SH-SY5Y (cell line): ENCODE results near the gene OR52B6.

Experiments
- GATA2 ChIP-seq: IDR thresholded peaks from 2 replicates; pipeline ENCODE4 v1.6.1; 2011; ENCODE audit warnings: mild to moderate bottlenecking, low read depth, low read length
- GATA3 ChIP-seq: IDR thresholded peaks from 2 replicates; pipeline ENCODE4 v1.6.1; 2011; ENCODE audit warnings: low read depth, mild to moderate bottlenecking, low read length, moderate library complexity

Gene OR52B6

GRCh38 chr11:5620651-5621521 lies 40.2 kb downstream of the OR52B6 start:
- TF ChIP-seq GATA2 (no peak), GATA3 (no peak)

GRCh38 chr11:5621580-5621979 lies 40.9 kb downstream of the OR52B6 start:
- TF ChIP-seq GATA2 (no peak), GATA3 (no peak)

- no peak for TF ChIP-seq GATA3
- TF ChIP-seq GATA2 = no peak
These were observed 42.1 kb downstream of the OR52B6 start for GRCh38 chr11:5622802-5623201.

DNA sequence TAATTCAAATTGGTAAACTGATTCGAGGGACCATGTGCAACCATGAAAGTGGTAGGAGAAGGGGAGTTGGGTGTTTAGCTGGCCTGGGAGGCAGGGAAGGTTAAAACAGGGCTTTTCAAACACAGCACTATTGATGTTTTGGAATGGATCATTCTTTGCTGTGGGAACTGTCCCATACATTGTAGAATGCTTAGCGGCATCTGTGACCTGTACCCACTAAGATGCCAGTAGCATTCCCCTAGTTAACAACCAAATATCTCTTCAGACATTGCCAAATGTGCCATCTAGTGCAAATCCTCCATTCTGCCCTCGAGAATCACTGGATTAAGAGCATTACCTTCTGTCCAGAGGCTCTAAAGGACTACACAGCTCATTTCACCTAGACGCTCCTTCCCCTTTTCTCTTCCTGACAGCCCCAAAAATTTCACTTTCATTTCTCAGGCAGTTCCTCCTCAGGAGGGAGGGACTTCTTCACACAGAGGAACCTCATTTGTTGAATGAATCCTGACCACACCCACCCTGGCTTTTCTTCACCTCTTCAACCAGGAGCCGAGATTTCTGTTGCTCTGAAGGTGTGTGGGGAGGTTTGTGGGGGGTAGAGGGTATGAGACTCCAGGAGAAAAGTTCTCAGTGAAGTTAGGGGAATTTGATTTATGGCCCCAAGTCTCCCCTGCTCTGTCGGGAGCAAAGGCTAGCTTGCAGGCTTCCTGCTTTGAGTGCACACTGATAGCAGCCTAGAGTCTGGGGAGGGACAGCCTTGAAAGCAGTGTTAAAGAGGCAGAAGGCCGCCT lies 44.0 kb downstream of the OR52B6 start, which contains the start of gene TRIM34:
Gene TRIM34 (plus strand): TSS at position 513 of the 791 bp plus-strand sequence. CDS start 7,331 bp downstream, outside the sequence.
- TF ChIP-seq GATA3 (no peak), GATA2 (no peak)

- TF ChIP-seq GATA2 = no peak
- TF ChIP-seq GATA3 = no peak
These were observed 44.6 kb downstream of the OR52B6 start for GRCh38 chr11:5625281-5625680.

DNA sequence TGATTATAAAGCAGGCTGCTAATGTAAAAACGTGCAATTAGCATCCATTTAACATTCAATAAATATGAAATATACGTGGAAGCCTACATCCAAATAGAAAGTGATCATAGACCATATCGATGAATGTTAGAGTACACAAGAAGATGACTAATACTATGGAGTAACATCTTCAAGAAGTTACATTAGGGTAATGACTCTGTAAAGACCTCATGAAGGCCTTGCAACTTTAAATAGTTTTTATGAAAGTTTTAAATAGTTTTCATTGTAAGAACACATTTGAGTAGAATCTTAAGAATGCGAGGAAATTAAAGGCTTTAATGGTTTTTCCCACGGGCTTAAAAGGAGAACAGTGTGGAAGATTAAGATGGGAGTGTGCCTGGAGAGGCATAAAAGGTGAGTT lies 45.5 kb downstream of the OR52B6 start:
- TF ChIP-seq GATA3 = no peak
- no peak for TF ChIP-seq GATA2

- TF ChIP-seq GATA2 = no peak
- TF ChIP-seq GATA3 = no peak
These were observed 50.7 kb downstream of the OR52B6 start for GRCh38 chr11:5631417-5631816.
